K562 (cell line): ENCODE data around the gene ATP1A3. TPM values are rescaled to one million over a fixed set of nuclear protein-coding genes. Genes with fewer than 3 reads are reported as not detected.

ENCODE experiments used
- ASH1L ChIP-seq: fragments of 450-650 bp; IDR thresholded peaks from 2 replicates; pipeline ENCODE4 v1.6.1; 2018; ENCODE audit warnings: borderline replicate concordance, mild to moderate bottlenecking, low read depth; ENCODE audit not compliant: partially characterized antibody
- CREB5 ChIP-seq: fragments of 250-450 bp; sonication (Bioruptor Pico); IDR thresholded peaks from 2 replicates; pipeline ENCODE4 v1.5.0; 2020; ENCODE audit warnings: mild to moderate bottlenecking
- KLF13 ChIP-seq: fragments of 450-650 bp; IDR thresholded peaks from 2 replicates; pipeline ENCODE4 v1.6.1; 2016; ENCODE audit warnings: missing genetic modification characterization, low read depth, mild to moderate bottlenecking, missing compliant biosample characterization, moderate library complexity, borderline replicate concordance
- MAFK ChIP-seq: IDR thresholded peaks from 2 replicates; pipeline ENCODE4 v1.6.1; 2011; ENCODE audit warnings: low read length, improper control_type of control experiment
- MYBL2 ChIP-seq, 2 experiments: fragments of 450-650 bp in 1 of 2; sonication (generic) in 1 of 2; formaldehyde crosslinking in 1 of 2; IDR thresholded peaks; 2 replicates each; pipeline versions ENCODE4 v1.6.1 to v1.8.1; 2017 to 2022; ENCODE audit warnings: borderline replicate concordance in 1 of 2, inconsistent platforms in 1 of 2, low read depth in 1 of 2, mild to moderate bottlenecking in 1 of 2, missing genetic modification reagents in 1 of 2, moderate library complexity in 1 of 2
- MYC ChIP-seq, 2 experiments: fragments of 250-450 bp in 1 of 2; sonication (Bioruptor Pico) in 1 of 2; IDR thresholded peaks; 2 replicates each; pipeline versions ENCODE4 v1.5.1 to v1.6.1; 2012 to 2021; ENCODE audit warnings: low read depth in 2 of 2, borderline replicate concordance in 1 of 2, improper control_type of control experiment in 1 of 2, low read length in 1 of 2, mild to moderate bottlenecking in 1 of 2, moderate library complexity in 1 of 2
- POU5F1 ChIP-seq: fragments of 150-350 bp; IDR thresholded peaks from 2 replicates; pipeline ENCODE4 v1.6.1; 2014; ENCODE audit warnings: borderline replicate concordance, low read length, low read depth, mild to moderate bottlenecking; ENCODE audit not compliant: partially characterized antibody
- ZKSCAN3 ChIP-seq: fragments of 250-450 bp; sonication (Bioruptor Pico); IDR thresholded peaks from 2 replicates; pipeline ENCODE4 v1.4.0; 2020
- ZNF644 ChIP-seq: fragments of 200-800 bp; sonication (Bioruptor generic); IDR thresholded peaks from 2 replicates; pipeline ENCODE4 v1.6.1; 2016; ENCODE audit warnings: low read depth, missing genetic modification characterization, missing compliant biosample characterization
- ZNF79 ChIP-seq: fragments of 250-450 bp; sonication (Bioruptor Pico); IDR thresholded peaks from 2 replicates; pipeline ENCODE4 v1.4.0; 2020; ENCODE audit warnings: low read depth, mild to moderate bottlenecking, moderate library complexity
- polyA plus RNA-seq, 8 experiments: library from polyadenylated mRNA; depleted of rRNA in 4 of 8; stranded (reverse) in 5 of 8; unstranded in 3 of 8; fragments of >200 nt; fragmentation: Nextera tagmentation in 2 of 8; fragmentation: Illumina TruSeq in 1 of 8; extraction: Ambion mirVana in 2 of 8; extraction: Trizol in 1 of 8; gene quantifications; 2 replicates each; pipeline versions ENCODE4 v1.2.1 to v1.2.3, GENCODE V29; 2011 to 2014; ENCODE audit warnings: inconsistent platforms in 1 of 8, missing spikeins in 1 of 8
- total RNA-seq, 7 experiments: library from RNA; depleted of rRNA in 6 of 7; stranded (reverse); fragments of >200 nt in 6 of 7; fragmentation: Illumina TruSeq in 2 of 7; extraction: Trizol in 2 of 7; gene quantifications; 2 replicates each; pipeline versions ENCODE4 v1.2.1 to v1.2.3, GENCODE V29; 2011 to 2021; ENCODE audit warnings: low replicate concordance in 1 of 7
- TF ChIP-seq, protein P1 (sequence below): fragments of 450-650 bp; IDR thresholded peaks from 2 replicates; pipeline ENCODE4 v1.6.1; 2018; ENCODE audit warnings: mild to moderate bottlenecking, low read depth; ENCODE audit not compliant: partially characterized antibody
- TF ChIP-seq, protein P2 (sequence below): fragments of 450-650 bp; IDR thresholded peaks from 2 replicates; pipeline ENCODE4 v1.6.1; 2016; ENCODE audit warnings: low read depth
- TF ChIP-seq, protein P3 (sequence below): sonication (generic); formaldehyde crosslinking; IDR thresholded peaks from 2 replicates; pipeline ENCODE4 v1.8.1; 2023; ENCODE audit warnings: mild to moderate bottlenecking, missing genetic modification reagents, moderate library complexity

Gene ATP1A3
- total and polyA plus RNA-seq, 9 of the 15 experiments (the other 6 are each of a cell fraction or from before 2014, with no cell fraction given): 0.03 to 1.0 (median 0.17) TPM; not detected in 3

DNA sequence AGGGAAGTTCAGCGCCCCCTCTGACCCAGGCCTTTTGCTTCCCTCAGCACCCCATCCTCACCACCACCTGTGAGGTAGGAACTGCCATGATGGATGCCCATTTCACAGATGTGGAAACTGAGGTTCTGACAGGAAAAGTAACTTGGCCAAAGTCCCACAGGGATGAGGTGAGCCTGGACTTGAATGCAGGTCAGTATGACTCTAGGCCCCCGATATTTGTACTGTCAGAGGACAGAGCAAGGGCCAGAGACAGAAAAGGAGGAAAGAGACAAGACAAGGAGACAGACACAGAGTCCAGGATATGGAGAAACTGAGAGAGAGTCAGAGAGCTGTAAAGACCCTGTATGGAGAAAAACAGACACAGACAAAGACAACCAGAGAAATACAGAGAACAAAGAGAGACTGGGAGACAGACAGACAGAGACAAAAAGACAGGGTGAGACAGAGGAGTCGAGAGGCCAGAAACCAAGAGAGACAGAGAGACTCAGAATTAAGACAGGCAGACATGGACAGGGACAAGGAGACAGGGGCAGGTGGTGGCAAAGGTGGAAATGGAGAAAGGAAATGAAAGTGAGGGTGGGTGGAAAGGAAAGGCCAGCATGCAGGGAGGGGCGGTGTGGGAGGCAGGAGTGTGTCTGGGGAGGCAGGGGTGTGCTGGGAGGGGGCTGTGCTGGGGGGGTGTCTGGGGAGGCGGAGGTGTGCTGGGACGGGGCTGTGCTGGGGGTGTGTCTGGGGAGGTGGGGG, 70.8 kb downstream of the ATP1A3 start (continued):
- TF ChIP-seq MYC (IDR thresholded peaks at IDR 0.05; ENCODE audit: low read depth, low read length) (no peak), MYC (CRISPR knock-in tag; IDR thresholded peaks at IDR 0.05; ENCODE audit: borderline replicate concordance, low read depth) (no peak), ASH1L (no peak), KLF13 (no peak), ZKSCAN3 (CRISPR knock-in tag) (no peak), CREB5 (no peak), MYBL2 (IDR thresholded peaks at IDR 0.05; ENCODE audit: low read depth) (no peak), MYBL2 (CRISPR knock-in tag; IDR thresholded peaks at IDR 0.05; ENCODE audit: borderline replicate concordance) (no peak), POU5F1 (no peak), ZNF644 (tag) (no peak), ZNF79 (no peak), MAFK (no peak)
- TF ChIP-seq, protein P1, sequence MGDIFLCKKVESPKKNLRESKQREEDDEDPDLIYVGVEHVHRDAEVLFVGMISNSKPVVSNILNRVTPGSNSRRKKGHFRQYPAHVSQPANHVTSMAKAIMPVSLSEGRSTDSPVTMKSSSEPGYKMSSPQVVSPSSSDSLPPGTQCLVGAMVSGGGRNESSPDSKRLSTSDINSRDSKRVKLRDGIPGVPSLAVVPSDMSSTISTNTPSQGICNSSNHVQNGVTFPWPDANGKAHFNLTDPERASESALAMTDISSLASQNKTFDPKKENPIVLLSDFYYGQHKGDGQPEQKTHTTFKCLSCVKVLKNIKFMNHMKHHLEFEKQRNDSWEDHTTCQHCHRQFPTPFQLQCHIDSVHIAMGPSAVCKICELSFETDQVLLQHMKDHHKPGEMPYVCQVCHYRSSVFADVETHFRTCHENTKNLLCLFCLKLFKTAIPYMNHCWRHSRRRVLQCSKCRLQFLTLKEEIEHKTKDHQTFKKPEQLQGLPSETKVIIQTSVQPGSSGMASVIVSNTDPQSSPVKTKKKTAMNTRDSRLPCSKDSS: no peak
- TF ChIP-seq, protein P2, sequence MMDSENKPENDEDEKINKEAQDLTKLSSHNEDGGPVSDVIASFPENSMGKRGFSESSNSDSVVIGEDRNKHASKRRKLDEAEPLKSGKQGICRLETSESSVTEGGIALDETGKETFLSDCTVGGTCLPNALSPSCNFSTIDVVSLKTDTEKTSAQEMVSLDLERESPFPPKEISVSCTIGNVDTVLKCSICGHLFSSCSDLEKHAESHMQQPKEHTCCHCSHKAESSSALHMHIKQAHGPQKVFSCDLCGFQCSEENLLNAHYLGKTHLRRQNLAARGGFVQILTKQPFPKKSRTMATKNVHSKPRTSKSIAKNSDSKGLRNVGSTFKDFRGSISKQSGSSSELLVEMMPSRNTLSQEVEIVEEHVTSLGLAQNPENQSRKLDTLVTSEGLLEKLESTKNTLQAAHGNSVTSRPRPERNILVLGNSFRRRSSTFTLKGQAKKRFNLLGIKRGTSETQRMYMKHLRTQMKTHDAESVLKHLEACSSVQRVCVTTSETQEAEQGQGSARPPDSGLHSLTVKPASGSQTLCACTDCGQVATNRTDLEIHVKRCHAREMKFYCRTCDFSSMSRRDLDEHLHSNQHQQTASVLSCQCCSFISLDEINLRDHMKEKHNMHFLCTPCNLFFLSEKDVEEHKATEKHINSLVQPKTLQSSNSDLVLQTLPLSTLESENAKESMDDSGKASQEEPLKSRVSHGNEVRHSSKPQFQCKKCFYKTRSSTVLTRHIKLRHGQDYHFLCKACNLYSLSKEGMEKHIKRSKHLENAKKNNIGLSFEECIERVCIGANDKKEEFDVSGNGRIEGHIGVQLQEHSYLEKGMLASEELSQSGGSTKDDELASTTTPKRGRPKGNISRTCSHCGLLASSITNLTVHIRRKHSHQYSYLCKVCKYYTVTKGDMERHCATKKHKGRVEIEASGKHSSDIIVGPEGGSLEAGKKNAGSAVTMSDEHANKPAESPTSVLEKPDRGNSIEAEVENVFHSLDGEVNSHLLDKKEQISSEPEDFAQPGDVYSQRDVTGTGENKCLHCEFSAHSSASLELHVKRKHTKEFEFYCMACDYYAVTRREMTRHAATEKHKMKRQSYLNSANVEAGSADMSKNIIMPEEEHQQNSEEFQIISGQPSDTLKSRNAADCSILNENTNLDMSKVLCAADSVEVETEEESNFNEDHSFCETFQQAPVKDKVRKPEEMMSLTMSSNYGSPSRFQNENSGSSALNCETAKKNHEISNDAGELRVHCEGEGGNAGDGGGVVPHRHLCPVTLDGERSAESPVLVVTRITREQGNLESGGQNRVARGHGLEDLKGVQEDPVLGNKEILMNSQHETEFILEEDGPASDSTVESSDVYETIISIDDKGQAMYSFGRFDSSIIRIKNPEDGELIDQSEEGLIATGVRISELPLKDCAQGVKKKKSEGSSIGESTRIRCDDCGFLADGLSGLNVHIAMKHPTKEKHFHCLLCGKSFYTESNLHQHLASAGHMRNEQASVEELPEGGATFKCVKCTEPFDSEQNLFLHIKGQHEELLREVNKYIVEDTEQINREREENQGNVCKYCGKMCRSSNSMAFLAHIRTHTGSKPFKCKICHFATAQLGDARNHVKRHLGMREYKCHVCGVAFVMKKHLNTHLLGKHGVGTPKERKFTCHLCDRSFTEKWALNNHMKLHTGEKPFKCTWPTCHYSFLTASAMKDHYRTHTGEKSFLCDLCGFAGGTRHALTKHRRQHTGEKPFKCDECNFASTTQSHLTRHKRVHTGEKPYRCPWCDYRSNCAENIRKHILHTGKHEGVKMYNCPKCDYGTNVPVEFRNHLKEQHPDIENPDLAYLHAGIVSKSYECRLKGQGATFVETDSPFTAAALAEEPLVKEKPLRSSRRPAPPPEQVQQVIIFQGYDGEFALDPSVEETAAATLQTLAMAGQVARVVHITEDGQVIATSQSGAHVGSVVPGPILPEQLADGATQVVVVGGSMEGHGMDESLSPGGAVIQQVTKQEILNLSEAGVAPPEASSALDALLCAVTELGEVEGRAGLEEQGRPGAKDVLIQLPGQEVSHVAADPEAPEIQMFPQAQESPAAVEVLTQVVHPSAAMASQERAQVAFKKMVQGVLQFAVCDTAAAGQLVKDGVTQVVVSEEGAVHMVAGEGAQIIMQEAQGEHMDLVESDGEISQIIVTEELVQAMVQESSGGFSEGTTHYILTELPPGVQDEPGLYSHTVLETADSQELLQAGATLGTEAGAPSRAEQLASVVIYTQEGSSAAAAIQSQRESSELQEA: no peak
- TF ChIP-seq, protein P3, sequence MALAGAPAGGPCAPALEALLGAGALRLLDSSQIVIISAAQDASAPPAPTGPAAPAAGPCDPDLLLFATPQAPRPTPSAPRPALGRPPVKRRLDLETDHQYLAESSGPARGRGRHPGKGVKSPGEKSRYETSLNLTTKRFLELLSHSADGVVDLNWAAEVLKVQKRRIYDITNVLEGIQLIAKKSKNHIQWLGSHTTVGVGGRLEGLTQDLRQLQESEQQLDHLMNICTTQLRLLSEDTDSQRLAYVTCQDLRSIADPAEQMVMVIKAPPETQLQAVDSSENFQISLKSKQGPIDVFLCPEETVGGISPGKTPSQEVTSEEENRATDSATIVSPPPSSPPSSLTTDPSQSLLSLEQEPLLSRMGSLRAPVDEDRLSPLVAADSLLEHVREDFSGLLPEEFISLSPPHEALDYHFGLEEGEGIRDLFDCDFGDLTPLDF (CRISPR knock-in tag): no peak
